ENCODE measurements around the gene TECPR1.

TECPR1 gene

DNA sequence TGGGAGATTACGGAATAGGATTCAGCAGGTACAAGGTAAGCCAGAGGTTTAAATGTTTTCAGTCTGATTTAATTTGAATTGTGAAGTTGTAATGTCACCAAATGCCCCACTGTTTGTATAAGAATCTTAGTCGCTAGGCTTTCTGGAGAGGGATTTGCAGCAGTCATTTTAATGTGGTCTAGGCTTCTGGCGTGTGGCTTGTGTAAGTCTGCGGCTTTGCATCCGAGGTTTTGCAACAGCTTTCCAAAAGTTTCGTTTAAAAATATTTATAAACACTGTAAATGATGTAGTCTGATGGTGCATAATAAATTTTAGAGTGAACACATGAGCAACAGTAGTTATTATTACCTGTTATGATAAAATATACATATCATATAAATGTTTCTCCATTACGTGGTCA, 66.9 kb downstream of the TECPR1 start:
- DNase-seq = no peak
- no peak overlapping the region for H3K9ac ChIP-seq (ENCODE audit: low read length)

DNA sequence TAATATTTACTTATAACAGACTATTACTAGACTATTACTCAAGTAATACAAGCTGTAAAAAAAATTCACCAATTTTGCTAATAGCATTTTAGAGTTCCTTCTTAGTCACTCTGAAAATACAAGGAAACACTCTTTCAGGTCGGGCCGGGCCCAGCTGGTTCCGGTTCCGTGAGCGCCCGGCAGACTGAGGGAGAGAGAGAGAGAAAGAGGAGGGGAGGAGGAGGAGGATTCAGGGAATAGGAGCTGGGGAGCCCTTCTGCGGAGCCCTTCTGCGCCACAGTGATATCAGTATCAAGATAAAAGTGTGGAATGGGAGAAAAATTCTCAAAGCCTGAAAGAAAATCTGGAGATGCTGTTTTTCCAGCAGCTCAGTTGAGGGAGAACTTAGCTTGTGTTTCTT, 71.3 kb downstream of the TECPR1 start:
- H3K27ac ChIP-seq (ENCODE audit: low read length) = no peak overlapping the region
- no peak overlapping the region for H3K9ac ChIP-seq (ENCODE audit: low read length)
- no peaks in the 10 kb centered on the region for H3K79me2 ChIP-seq (ENCODE audit: low read length)
- H4K20me1 ChIP-seq (ENCODE audit: insufficient read depth, low read length) = no peaks in the 10 kb centered on the region
- no peaks in the 10 kb centered on the region for H3K27me3 ChIP-seq (replicated peaks; ENCODE audit: insufficient read depth, low read length)
- H3K36me3 ChIP-seq (replicated peaks; ENCODE audit: insufficient read depth, low read length) = no peaks in the 10 kb centered on the region
- no peaks in the 10 kb centered on the region for H3K9me3 ChIP-seq (replicated peaks; ENCODE audit: insufficient read depth, low read length)
- H3F3A ChIP-seq (ENCODE audit: insufficient read depth, low read length) = no peaks in the 10 kb centered on the region
- H3K4me1 ChIP-seq (ENCODE audit: low read length) = no peaks in the 10 kb centered on the region
- no peak overlapping the region for H2AFZ ChIP-seq (ENCODE audit: low read length)
- TF ChIP-seq EZH2 (optimal IDR thresholded peaks at IDR 0.05; ENCODE audit: low read depth, low read length) (no peak), EZH2phosphoT487 (IDR thresholded peaks at IDR 0.05; ENCODE audit: low read length) (no peak)
- TF ChIP-seq, protein P1, sequence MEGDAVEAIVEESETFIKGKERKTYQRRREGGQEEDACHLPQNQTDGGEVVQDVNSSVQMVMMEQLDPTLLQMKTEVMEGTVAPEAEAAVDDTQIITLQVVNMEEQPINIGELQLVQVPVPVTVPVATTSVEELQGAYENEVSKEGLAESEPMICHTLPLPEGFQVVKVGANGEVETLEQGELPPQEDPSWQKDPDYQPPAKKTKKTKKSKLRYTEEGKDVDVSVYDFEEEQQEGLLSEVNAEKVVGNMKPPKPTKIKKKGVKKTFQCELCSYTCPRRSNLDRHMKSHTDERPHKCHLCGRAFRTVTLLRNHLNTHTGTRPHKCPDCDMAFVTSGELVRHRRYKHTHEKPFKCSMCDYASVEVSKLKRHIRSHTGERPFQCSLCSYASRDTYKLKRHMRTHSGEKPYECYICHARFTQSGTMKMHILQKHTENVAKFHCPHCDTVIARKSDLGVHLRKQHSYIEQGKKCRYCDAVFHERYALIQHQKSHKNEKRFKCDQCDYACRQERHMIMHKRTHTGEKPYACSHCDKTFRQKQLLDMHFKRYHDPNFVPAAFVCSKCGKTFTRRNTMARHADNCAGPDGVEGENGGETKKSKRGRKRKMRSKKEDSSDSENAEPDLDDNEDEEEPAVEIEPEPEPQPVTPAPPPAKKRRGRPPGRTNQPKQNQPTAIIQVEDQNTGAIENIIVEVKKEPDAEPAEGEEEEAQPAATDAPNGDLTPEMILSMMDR (IDR thresholded peaks at IDR 0.05; ENCODE audit: low read length) = no peak
- H3K4me3 ChIP-seq (ENCODE audit: low read length) = no peak overlapping the region
- H3K4me2 ChIP-seq (ENCODE audit: low read depth, low read length) = no peak overlapping the region
- H3K9me2 ChIP-seq (replicated peaks; ENCODE audit: insufficient read depth, low read length) = no peaks in the 10 kb centered on the region
- DNase-seq = no peak

More for the DNA sequence above, 66.9 kb downstream of the TECPR1 start:
- Histone ChIP-seq H2AFZ (ENCODE audit: low read length) (no peak overlapping the region), H3K27me3 (replicated peaks; ENCODE audit: insufficient read depth, low read length) (no peaks in the 10 kb centered on the region), H3K4me3 (ENCODE audit: low read length) (no peak overlapping the region), H4K20me1 (ENCODE audit: insufficient read depth, low read length) (no peaks in the 10 kb centered on the region), H3K27ac (ENCODE audit: low read length) (no peak overlapping the region), H3K9me2 (replicated peaks; ENCODE audit: insufficient read depth, low read length) (no peaks in the 10 kb centered on the region), H3K4me2 (ENCODE audit: low read depth, low read length) (no peak overlapping the region), H3K79me2 (ENCODE audit: low read length) (no peaks in the 10 kb centered on the region), H3F3A (ENCODE audit: insufficient read depth, low read length) (no peaks in the 10 kb centered on the region), H3K36me3 (replicated peaks; ENCODE audit: insufficient read depth, low read length) (no peaks in the 10 kb centered on the region), H3K4me1 (ENCODE audit: low read length) (no peaks in the 10 kb centered on the region), H3K9me3 (replicated peaks; ENCODE audit: insufficient read depth, low read length) (no peaks in the 10 kb centered on the region)
- TF ChIP-seq EZH2phosphoT487 (IDR thresholded peaks at IDR 0.05; ENCODE audit: low read length) = no peak
- TF ChIP-seq, protein P1 (IDR thresholded peaks at IDR 0.05; ENCODE audit: low read length) = no peak
- TF ChIP-seq EZH2 (optimal IDR thresholded peaks at IDR 0.05; ENCODE audit: low read depth, low read length) = no peak

DNA sequence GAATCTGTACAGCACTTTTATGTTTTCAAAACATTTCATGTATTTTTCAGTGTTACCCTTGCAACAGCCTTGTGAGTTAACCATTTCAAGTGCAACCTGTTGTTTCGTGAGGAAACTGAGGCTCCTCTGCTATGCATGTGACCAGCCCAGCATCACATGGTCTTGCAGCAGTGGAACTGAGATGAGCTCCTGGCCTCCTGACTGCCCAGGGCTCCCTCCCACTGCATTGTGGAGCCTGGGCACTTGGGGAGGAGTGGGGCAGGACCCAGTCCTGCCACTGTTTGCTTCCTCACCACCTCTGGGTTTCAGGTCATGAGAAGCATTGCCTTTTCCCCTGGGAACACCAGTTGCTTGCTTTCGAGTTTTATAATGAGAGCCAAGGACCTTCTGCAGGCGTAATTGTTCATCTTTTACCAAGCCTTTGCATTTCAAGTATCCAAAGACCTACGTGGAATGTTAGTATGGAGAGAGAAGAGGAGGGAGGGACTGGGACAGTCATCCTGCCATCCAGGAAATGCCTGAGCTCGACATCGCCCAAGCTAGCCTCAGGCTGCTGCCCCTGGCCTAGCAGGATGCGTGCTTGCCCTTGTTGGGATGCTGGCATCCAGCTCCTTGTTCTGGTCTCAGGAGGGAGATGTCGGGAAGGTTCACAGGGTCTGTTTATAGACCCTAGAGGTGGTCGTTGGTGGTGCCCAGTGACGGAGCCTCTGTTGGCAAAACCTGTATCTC, 73.1 kb downstream of the TECPR1 start:
- Histone ChIP-seq H3K79me2 (ENCODE audit: low read length) (no peaks in the 10 kb centered on the region), H3K27me3 (replicated peaks; ENCODE audit: insufficient read depth, low read length) (no peaks in the 10 kb centered on the region), H3K36me3 (replicated peaks; ENCODE audit: insufficient read depth, low read length) (no peaks in the 10 kb centered on the region), H3K9me3 (replicated peaks; ENCODE audit: insufficient read depth, low read length) (no peaks in the 10 kb centered on the region), H3K4me2 (ENCODE audit: low read depth, low read length) (no peak overlapping the region), H3F3A (ENCODE audit: insufficient read depth, low read length) (no peaks in the 10 kb centered on the region), H3K9me2 (replicated peaks; ENCODE audit: insufficient read depth, low read length) (no peaks in the 10 kb centered on the region), H3K27ac (ENCODE audit: low read length) (no peak overlapping the region), H3K4me3 (ENCODE audit: low read length) (no peak overlapping the region), H3K4me1 (ENCODE audit: low read length) (no peaks in the 10 kb centered on the region), H2AFZ (ENCODE audit: low read length) (no peak overlapping the region), H3K9ac (ENCODE audit: low read length) (no peak overlapping the region), H4K20me1 (ENCODE audit: insufficient read depth, low read length) (no peaks in the 10 kb centered on the region)
- TF ChIP-seq, protein P1 (IDR thresholded peaks at IDR 0.05; ENCODE audit: low read length) = no peak
- TF ChIP-seq EZH2 (optimal IDR thresholded peaks at IDR 0.05; ENCODE audit: low read depth, low read length) = no peak
- no peak for DNase-seq
